Measurements from ENCODE around the gene SCN1B.

SCN1B gene

GRCh38 chr19:35073516-35073915 is 43.2 kb downstream of the SCN1B start:
- in situ Hi-C loops (cut with MboI; ENCODE audit: low pct_unique_long_range_greater_than_20kb, low sequenced_read_pairs, unreplicated experiment) = no loop called here
- no peak for DNase-seq (ENCODE audit: low spot score)
- TF ChIP-seq, protein P1, sequence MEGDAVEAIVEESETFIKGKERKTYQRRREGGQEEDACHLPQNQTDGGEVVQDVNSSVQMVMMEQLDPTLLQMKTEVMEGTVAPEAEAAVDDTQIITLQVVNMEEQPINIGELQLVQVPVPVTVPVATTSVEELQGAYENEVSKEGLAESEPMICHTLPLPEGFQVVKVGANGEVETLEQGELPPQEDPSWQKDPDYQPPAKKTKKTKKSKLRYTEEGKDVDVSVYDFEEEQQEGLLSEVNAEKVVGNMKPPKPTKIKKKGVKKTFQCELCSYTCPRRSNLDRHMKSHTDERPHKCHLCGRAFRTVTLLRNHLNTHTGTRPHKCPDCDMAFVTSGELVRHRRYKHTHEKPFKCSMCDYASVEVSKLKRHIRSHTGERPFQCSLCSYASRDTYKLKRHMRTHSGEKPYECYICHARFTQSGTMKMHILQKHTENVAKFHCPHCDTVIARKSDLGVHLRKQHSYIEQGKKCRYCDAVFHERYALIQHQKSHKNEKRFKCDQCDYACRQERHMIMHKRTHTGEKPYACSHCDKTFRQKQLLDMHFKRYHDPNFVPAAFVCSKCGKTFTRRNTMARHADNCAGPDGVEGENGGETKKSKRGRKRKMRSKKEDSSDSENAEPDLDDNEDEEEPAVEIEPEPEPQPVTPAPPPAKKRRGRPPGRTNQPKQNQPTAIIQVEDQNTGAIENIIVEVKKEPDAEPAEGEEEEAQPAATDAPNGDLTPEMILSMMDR (IDR thresholded peaks at IDR 0.05; ENCODE audit: extremely low read depth, insufficient read depth, missing control alignments) = no peak

- TF ChIP-seq, protein P1 (IDR thresholded peaks at IDR 0.05; ENCODE audit: extremely low read depth, insufficient read depth, missing control alignments) = no peak
- in situ Hi-C loops (cut with MboI; ENCODE audit: low pct_unique_long_range_greater_than_20kb, low sequenced_read_pairs, unreplicated experiment) = no loop called here
- no peak for DNase-seq (ENCODE audit: low spot score)
Measured at GRCh38 chr19:35073941-35074340, 43.7 kb downstream of the SCN1B start.

DNA sequence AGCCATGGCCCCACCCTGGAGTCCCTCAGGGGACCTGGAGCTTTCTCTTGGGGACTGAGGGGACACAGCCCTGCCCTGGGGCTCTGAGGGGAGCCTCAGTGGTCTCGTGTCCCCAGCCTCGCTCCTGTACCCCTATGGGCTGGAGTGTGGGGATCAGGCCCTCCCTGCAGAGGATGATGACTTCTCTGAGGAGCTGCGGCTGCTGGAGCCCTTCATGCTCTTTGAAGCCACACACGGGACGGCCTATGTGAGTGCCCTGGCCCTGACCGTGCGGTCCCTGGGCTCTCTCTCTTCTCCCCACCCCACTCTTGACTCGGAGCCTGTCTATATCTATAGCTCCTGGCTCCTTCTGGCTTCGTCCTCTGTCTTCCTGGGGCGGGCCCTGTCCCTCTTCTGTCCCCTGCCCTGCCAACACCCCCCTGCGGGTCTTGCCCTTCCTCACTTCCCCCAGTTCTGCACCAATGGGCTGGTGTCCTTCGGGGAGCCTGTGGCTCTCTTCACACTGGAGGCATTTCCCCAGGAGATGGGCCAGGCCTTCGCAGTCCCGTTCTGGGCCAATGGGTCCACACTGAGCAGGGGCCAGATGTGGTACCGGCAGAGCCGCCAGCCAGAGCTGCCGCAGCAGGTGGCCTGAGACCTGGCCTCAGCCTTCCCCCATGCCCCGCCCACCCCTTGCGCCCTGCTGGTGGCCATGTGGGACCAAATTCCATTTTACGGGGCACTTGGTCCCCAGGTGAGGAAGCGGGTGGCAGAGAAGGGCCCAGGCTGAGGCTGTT is 44.3 kb downstream of the SCN1B start:
- no peak for DNase-seq (ENCODE audit: low spot score)
- in situ Hi-C loops (cut with MboI; ENCODE audit: low pct_unique_long_range_greater_than_20kb, low sequenced_read_pairs, unreplicated experiment) = no loop called here
- TF ChIP-seq, protein P1 (IDR thresholded peaks at IDR 0.05; ENCODE audit: extremely low read depth, insufficient read depth, missing control alignments) = no peak

- no peak for DNase-seq (ENCODE audit: low spot score)
- TF ChIP-seq, protein P1 (IDR thresholded peaks at IDR 0.05; ENCODE audit: extremely low read depth, insufficient read depth, missing control alignments) = no peak
- in situ Hi-C loops (cut with MboI; ENCODE audit: low pct_unique_long_range_greater_than_20kb, low sequenced_read_pairs, unreplicated experiment) = no loop called here
Measured at GRCh38 chr19:35075202-35076025, 45.1 kb downstream of the SCN1B start.

- DNase-seq (ENCODE audit: low spot score) = no peak
- in situ Hi-C loops (cut with MboI; ENCODE audit: low pct_unique_long_range_greater_than_20kb, low sequenced_read_pairs, unreplicated experiment) = no loop called here
- TF ChIP-seq, protein P1 (IDR thresholded peaks at IDR 0.05; ENCODE audit: extremely low read depth, insufficient read depth, missing control alignments) = no peak
Measured at GRCh38 chr19:35076026-35076370, 45.7 kb downstream of the SCN1B start.

- in situ Hi-C loops (cut with MboI; ENCODE audit: low pct_unique_long_range_greater_than_20kb, low sequenced_read_pairs, unreplicated experiment) = no loop called here
- TF ChIP-seq, protein P1 (IDR thresholded peaks at IDR 0.05; ENCODE audit: extremely low read depth, insufficient read depth, missing control alignments) = no peak
Measured at GRCh38 chr19:35076657-35077056, 46.4 kb downstream of the SCN1B start.

More at GRCh38 chr19:35076657-35077056, 46.4 kb downstream of the SCN1B start:
- no peak for DNase-seq (ENCODE audit: low spot score)

All from GM13977 (cell line).